GM18498 (cell line): ENCODE results near the gene TNRC6B.
"Not testable (repeated sequence)": the region's sequence is repeated elsewhere in the genome, so short reads cannot be mapped to it uniquely, and the experiment has no call there.

ENCODE experiments used
- ATAC-seq: cut with Tn5 transposase; IDR thresholded peaks from one replicate; pipeline ENCODE4 v1.9.1; 2021; ENCODE audit warnings: mild to moderate bottlenecking, moderate library complexity; ENCODE audit not compliant: unreplicated experiment

Gene TNRC6B

GRCh38 chr22:40348025-40348658 is 170.4 kb downstream of the TNRC6B start:
- no peak for ATAC-seq

- ATAC-seq, result no peak
Measured at GRCh38 chr22:40352763-40353162, 175.0 kb downstream of the TNRC6B start.

GRCh38 chr22:40361100-40361499 is 183.4 kb downstream of the TNRC6B start:
- no peak for ATAC-seq

GRCh38 chr22:40363059-40363458 is 185.3 kb downstream of the TNRC6B start:
- ATAC-seq, result no peak

- ATAC-seq, result no peak
Measured at GRCh38 chr22:40364431-40364830, 186.7 kb downstream of the TNRC6B start.

GRCh38 chr22:40366068-40366467 is 188.3 kb downstream of the TNRC6B start:
- no peak for ATAC-seq

- no peak for ATAC-seq
Measured at GRCh38 chr22:40367342-40367741, 189.6 kb downstream of the TNRC6B start.

GRCh38 chr22:40368016-40368415 is 190.3 kb downstream of the TNRC6B start:
- ATAC-seq, result no peak

GRCh38 chr22:40368836-40369235 is 191.1 kb downstream of the TNRC6B start:
- ATAC-seq, result no peak

- no peak for ATAC-seq
Measured at GRCh38 chr22:40374567-40374966, 196.8 kb downstream of the TNRC6B start.

GRCh38 chr22:40376149-40376548 is 198.4 kb downstream of the TNRC6B start:
- no peak for ATAC-seq

- no peak for ATAC-seq
Measured at GRCh38 chr22:40377931-40378330, 200.2 kb downstream of the TNRC6B start.

- not testable (repeated sequence) for ATAC-seq
Measured at GRCh38 chr22:40378448-40378847, 200.7 kb downstream of the TNRC6B start.

- ATAC-seq, result no peak
Measured at GRCh38 chr22:40381461-40381860, 203.7 kb downstream of the TNRC6B start.

- ATAC-seq, result no peak
Measured at GRCh38 chr22:40383905-40384304, 206.2 kb downstream of the TNRC6B start.

GRCh38 chr22:40385036-40385782 is 207.5 kb downstream of the TNRC6B start:
- ATAC-seq, result peak; percentile 55
